Fibroblast of skin of left quadriceps (primary cell): Measurements from ENCODE around the gene NEUROD4.
"Not testable (repeated sequence)": the region's sequence is repeated elsewhere in the genome, so short reads cannot be mapped to it uniquely, and the experiment has no call there.

ENCODE experiments used
- DNase-seq, 2 experiments: peaks; one replicate each; pipeline ENCODE4 v3.0.0-alpha.2; 2013; ENCODE audit warnings: low read depth in 2 of 2

NEUROD4 gene, protein sequence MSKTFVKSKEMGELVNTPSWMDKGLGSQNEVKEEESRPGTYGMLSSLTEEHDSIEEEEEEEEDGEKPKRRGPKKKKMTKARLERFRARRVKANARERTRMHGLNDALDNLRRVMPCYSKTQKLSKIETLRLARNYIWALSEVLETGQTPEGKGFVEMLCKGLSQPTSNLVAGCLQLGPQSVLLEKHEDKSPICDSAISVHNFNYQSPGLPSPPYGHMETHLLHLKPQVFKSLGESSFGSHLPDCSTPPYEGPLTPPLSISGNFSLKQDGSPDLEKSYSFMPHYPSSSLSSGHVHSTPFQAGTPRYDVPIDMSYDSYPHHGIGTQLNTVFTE

DNA sequence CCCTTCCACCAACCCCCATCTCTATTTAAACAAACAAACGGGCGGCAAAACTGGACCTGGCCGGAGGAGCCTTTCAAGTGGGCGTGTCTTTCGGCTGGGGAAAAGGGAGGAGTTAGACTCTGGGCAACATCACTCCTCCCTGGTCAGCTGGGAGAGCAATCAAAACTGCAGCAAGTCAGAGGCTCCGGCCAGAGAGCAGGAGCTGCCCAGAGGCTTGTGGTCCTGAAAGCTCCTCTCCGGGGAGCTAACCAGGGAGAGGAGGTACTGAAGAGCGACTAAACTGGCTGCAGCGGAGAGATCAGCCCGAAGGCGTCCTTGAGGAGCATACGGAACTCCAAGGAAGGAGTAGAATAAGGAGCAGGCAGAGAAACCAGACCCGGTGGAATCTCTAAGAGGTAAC, at the start of gene NEUROD4:
NEUROD4 (plus strand) TSS at position 191 of the 400 bp plus-strand sequence. CDS start 6,466 bp downstream, outside the sequence.
- DNase-seq, result peak; percentile 4

DNA sequence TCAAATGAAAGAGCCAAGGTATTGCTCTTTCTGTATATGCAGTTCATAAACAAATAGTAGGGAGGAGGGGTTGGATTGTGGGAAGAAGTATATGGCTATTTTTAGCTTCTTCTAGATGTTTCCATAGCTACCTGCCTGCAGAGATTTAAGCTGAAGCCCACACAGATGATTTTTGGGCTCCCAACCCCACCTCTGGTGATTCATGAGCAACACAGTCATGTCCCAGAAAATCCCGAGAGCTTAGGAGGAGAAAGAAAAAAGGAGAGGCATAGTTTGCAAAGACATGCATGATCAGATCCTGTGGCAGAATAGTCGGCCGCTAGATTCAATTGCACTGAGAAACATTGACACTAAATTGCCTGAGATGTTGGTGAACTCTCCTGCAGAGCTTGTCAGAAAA, 49.0 kb upstream of the NEUROD4 start:
- DNase-seq, result no peak

DNA sequence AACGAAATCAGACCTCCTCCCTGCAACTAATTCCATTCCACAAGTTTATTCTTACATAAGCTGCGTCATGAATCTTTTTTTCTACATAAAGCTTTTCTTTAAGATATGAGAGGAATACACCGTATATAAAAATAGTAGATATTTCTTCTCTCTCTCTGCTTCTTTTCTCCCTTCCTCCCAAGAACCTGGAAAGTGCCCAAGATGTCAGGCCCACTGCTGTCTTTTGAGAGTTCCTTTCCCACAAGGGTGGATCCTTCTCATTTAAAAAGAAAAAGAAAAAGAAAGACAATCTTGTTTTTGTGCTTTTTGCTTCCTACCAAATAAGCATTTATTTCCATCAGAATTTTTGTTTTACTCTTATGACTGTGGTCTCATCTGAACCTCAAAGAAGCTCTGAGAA, 46.2 kb upstream of the NEUROD4 start:
- no peak for DNase-seq

DNA sequence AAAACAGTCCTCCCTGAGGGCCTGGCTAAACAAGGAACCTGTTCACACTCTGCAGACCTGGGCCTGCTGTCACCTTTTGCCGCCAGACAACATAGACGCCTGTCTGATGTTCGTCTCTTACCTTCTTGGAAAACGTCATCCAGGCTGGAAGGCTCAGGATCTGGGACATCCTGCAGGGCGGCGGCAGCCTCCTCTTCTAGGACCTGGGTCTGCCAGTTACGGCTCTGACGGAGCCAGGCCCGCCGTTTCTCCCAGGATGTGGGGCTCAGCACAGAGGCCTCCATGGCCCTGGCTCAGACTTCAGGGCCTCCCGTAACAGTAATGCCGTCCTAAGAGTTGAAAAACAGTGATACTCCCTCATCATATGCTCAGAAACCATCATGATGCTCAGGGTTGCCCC, 45.5 kb upstream of the NEUROD4 start:
- no peak for DNase-seq

DNA sequence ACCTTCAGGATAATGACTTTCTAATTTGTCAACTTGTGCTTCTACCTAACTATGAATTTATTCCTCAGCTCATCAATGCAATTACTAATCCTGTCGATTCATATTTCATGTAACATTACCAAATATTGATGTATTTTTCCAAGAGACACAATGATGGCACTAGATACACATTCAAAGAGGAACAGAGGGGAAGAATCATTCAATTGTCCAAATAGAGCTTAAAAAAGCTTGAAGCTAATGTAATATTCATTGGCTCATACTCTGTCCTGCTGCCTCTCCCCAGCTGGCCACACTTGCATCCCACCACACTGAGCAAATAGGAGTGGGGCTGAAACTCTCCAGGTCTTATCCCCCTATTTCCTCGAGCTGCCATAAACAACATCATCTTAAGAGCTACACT, 44.5 kb upstream of the NEUROD4 start:
- no peak for DNase-seq

DNA sequence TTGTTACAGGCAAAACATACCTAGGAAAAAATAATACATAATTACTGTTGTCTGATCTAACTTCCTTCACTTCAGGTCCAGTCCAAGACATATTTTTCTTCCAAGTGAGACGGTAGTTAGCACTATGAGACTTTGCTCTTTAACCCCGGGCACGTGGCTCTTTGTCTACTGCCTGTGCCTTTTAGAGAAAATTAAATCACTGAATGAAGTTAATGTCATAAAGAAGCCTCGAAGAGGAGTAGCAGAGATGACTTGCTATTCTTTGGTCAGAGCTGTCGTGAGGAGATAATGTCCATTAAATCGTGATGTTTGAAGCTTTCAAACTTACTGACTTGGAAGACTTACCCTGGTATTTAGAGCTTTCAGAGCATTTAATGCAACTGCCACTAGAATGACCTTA, 43.9 kb upstream of the NEUROD4 start:
- no peak for DNase-seq

DNA sequence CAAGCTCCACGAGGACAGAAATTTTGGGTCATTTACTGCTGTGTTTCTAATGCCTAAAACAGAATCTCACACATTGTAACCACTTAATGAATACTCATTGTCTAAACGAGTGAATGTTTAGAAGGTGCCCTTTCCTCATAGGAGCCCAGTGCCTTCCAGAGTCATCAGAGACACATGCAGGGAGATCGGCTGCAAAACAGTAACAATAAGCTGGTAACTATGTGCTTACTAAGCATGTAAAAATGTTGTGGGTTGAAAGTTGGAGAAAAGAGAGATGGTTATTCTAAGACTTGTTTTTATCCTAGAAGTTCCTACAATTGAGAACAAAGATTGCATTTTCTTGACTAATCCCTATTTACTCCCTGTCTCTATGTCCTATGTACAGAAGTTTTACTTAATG, 42.6 kb upstream of the NEUROD4 start:
- peak; percentile 4 to 8 for DNase-seq

DNA sequence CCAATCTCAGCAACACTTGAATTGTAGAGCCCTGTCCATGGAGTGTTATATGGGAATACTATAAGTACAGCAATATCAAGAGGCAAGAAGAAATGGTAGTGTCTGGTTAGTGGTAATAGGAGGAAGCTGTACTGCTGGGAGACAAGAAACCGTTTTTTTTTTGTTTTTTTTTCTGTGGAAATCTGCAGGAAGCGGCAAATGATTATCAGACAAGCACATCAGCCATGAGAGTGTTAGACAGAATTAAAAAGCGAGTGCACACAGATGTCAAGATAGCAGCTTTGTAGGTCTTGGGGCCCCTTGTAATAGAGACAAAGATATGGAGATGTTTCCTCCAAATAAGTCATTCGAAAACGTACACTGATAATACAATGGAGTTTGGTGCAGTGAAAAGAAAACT, 41.9 kb upstream of the NEUROD4 start:
- no peak for DNase-seq

DNA sequence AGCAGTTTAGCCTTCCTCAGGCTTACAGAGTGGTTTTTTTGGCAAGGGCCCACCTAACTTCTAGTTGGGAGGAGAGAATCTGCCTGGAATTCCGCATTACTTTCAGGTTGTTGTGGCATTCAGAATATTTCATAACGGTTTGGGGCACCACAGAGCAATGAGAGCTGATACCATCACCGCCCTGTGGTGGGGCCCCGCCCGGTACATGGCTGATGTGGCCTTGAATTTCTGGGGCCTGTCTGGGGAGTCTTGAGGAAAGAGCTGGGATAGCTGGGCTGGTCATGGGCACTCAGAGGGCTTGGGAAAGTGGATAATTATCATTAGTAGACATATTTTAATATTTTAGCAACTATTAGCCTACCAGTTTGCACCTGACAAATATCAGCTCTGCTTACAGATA, 39.4 kb upstream of the NEUROD4 start:
- DNase-seq, result no peak

DNA sequence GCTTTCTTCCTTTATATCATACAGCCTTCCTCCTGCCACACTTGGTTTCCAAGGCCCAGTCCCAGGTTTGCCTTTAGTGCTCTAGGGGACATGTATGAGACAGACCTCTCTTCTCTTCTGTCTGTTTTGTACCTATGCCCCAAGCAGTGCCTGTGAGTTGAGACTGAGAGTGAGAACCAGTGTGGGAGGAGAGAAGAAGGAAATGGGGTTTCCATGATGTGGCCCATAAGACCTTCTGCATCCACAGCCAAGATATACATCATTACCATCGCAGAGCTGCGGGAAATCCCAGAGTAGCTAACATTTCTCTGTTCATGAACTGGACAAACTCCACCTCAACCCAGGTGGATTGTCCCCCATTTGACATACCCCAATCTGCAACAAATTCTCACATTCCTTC, 38.0 kb upstream of the NEUROD4 start:
- DNase-seq, result no peak

DNA sequence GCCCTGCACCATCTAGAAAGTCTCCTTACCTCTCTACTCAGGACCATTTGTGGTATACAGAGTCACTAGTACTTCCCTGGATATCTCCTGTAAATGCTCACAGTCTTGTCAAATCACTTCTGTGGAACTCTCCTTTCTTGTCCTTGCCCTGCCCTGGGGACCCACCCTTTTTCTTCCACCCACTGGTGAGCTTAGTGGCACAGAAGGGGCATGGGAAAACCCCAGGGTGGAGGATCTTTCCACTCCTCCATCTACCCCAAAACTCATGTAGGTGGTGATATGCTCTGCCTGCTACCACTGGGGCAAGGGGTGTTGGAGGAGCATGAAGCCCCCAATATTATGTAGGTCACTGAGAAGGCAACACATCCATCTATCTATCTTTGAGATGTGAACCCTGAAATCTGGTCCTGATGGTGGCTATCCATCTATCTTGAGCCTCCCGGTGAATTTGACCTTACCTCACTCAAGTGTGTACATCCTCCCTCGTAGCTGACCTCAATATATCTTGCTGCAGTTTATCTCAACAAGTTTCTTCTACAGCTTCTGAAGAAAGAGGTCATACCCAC, 36.2 kb upstream of the NEUROD4 start:
- no peak for DNase-seq

DNA sequence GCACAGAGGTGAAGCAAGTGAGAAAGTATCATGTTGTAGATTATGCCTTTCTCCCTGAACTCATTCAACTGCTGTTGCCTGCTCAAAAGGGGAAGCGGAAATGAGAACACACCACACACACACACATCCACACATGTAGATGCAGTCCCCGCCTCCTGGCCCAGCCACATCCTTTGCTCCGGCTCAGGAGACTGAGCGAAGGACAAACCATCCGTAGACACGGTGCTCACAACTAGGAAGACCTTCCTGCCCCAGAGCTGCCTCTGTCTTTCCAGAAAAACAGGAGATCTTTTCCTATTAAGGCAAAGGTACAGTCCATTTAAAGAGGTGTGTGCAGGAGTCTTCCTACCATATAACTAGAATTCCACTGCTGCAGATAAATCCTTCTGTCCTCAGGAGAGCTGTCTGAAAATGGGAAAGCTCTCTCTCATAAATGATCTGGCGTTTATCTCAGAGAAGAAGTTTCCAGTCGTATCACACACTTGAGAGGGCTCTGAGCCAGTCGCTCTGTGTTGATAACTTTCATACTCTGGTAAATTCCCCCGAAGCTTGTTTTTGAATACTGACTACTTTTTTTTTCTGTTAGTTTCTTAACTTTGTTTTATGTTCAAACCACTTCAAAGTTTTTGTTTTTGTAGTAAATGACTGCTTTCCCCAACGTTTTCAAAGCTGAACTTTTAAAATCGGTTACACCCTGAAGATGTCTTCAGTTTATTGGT, 35.0 kb upstream of the NEUROD4 start, which contains the start of gene TESPA1:
TESPA1 (minus strand) TSS at position 105 of the 719 bp plus-strand sequence. CDS start 10,200 bp downstream, outside the sequence.
- no peak for DNase-seq

DNA sequence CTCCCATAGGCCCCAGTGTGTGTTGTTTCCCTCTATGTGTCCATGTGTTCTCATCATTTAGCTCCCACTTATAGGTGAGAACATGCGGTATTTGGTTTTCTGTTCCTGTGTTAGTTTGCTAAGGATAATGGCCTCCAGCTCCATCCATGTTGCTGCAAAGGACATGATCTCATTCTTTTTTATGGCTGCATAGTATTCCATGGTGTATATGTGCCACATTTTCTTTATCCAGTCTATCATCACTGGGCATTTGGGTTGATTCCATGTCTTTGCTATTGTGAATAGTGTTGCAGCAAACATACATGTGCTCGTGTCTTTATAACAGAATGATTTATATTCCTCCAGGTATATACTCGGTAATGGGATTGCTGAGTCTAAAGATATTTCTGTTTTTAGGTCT, 33.0 kb upstream of the NEUROD4 start:
- not testable (repeated sequence) for DNase-seq

DNA sequence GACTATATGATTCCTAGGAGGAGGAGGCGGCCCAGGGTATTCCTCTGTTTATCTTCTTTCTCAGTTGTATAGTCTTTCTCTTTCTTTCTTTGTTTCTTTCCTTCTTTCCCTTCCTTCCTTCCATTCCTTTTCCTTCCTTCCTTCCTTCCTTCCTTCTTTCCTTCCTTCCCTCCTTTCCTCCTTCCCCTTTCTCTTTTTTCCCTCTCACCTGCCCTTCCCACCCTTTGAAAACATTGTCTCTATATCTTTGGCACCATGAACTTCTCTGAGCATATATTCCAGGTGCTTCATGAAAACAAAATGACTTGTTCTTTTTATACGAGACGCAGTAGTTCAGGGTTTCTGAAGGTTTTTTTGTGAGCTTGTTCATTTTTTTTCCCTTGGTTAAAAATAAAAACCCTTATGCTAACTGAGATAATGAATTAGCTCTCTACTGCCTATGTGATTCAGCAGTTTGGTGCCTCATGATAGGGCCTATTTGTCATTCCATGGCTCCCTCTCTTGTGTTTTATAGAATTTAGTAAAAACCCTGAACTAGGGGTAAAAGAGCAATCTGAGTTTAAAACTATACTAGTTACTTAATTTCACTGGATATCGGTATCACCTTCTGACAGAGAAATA, 32.1 kb upstream of the NEUROD4 start:
- no peak for DNase-seq

DNA sequence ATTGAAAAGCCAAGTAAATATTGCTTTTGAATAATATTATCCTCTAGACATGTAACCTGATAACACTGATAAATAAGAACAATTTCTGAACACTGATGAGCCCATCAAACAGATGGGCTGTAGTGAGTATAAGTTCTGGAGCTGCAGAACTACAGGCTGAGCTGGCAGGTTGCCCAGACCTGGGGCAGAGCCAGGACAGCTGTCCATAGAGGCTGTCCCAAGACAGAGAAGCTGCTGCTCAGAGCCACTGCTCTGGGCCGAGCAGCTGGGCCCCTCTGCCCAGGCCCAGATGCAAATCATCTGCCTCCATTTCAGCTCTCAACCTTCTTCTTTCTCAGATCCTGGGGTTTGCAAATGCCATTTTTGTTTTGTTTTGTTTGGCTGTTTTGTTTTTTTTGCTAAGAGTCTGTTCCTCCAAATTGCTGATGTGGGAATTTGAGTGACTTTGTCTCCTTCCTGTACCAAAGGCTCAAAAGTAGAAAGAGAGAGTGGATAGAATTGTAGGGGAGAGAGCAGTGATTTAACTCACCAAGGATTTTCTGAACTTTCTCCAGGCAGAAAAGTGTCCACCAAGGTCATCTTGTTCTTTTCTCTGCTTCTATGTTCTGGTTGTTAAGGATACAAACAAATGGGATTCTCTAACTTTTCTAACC, 31.2 kb upstream of the NEUROD4 start:
- no peak for DNase-seq

DNA sequence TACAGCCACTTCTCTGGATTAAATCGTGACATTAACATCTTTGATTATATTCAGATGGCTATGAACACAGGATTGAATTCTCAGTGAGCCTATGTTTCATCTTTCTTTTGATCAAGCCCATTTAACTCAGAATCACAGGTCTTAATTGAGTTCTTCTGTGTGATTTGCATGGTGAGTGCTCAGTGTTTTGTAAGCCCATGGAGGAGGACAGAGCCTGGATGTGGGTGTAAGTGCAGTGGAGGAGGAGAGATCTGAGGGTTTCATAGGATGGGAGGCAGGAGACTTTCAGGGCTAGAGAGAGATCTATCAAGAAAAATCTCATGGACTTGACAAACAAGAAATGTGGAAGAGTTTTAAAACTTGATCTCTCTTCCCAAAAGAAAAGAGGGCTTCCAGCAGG, 29.9 kb upstream of the NEUROD4 start:
- DNase-seq, result no peak

DNA sequence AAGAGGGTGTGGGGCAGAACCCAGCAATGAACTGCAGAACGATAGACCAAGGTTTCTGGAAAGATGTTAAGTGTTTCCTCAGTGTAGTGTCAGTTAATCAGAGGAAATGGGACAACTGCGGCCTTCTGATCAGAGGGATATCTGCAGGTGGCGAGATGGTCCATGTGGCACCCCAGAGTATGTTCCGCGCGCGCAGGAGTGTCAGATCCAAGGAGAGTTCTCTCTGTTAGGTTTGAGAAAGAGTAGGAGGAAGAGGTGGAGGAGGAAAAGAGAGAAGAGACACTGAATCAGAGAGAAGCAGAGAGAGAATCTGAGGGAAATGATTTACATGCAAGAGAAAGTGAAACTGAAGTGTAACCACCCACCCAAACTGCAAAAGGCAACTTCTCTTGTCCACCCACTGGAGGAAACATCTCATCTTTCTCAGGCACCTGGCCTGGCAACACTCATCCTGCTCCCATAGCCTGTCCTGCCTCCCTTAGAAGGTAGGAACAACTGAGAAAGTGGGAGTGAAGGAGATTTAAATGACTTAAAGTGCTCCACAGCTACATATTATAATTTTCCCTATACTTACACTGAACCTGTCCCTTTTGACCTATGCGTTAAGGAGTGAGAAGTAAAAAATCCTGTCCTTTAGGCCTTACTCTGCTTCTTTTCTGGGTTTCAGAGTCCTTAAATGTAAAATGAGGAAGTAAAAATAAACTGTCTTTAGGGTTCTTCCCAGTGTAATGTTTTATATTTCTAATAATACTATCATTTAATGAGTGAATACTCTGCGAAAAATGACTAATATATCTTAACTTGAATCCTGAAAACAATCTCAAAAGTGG, 28.4 kb upstream of the NEUROD4 start:
- DNase-seq, result no peak

DNA sequence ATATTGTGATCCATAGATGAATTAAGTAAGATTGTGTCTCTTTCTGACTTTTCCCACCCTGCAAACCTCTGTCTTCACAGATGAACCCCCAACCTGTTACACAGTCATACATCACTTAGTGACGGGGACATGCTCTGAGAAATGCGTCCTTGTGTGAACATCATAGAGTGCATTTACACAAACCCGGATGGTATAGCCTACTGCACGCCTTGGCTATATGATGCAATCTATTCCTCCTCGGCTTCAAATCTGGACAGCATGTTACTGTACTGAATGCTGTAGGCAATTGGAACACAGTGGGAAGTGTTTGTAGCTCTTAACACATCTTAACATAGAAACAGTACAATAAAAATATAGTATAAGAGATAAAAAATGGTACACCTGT, 27.8 kb upstream of the NEUROD4 start:
- DNase-seq, result no peak

DNA sequence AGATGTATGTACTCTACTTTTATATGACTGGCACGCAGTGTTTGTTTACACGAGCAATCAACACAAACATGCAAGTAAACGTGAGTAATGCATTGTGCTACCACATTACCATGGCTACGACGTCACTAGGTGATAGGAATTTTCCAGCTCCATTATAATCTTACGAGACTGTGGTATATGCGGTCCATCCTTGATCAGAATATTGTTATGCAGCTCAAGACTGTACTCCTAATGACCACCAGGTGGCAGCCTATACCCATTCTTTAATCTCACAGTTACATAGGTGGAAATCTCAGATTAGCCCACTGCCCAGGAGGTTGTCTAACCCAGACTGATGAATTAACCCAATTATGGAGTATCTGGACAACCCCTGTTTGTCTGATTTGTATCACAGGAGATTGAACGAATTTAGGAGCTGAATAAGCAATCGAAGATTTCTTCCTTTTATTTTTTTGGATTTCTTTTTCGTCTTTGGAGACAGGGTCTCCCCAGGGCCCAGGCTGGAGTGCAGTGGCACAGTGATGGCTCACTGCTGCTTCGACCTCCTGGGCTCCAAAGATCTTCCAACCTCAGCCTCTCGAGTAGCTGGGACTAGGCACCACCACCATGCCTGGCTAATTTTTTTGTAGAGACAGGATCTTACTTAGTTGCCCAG, 26.5 kb upstream of the NEUROD4 start:
- DNase-seq, result peak; percentile 26 to 33

DNA sequence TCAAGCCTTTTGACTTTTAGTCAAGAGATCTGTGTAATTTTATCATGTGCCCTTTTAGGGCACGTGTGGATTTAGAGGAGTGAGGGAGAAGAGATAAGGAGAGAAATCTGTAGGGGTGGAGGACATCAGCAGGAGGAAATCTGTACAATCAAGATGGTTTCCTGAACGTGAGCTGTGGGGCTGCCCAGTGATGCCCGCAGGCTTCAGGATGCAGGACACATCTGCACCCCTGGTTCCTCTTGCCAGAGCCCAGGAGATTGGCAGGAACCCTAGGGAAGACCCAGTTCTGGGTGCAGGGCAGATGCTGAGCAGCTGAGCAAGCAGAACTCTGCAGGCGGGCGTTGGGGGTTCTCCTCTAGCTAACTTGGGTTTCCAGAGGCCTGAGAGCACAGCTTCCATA, 23.6 kb upstream of the NEUROD4 start:
- DNase-seq, result no peak
